CD14-positive monocyte (primary cell): ENCODE measurements around the gene FRMD4A. TPM values are rescaled to one million over a fixed set of nuclear protein-coding genes. Genes with fewer than 3 reads are reported as not detected.

Experiments
- DNase-seq, 3 donors: peaks; one replicate each; pipeline ENCODE4 v3.0.0-alpha.2; 2011 to 2022
- H2AFZ ChIP-seq: 2 replicates; pipeline ENCODE4 v1.6.0; 2012; ENCODE audit warnings: mild to moderate bottlenecking, low read depth, low read length, inconsistent platforms; ENCODE audit not compliant: insufficient read depth, poor library complexity, severe bottlenecking
- H3K27ac ChIP-seq, 2 donors: 1 replicate in 1 of 2; 2 replicates in 1 of 2; pipeline ENCODE4 v1.5.1; 2012 to 2013; ENCODE audit warnings: low read length in 2 of 2, control low read depth in 1 of 2, inconsistent platforms in 1 of 2, low read depth in 1 of 2, mild to moderate bottlenecking in 1 of 2
- H3K27me3 ChIP-seq, 2 donors: one replicate each; pipeline versions ENCODE4 v1.6.0 to v1.6.1; 2011 to 2013; ENCODE audit warnings: low read length in 2 of 2; ENCODE audit not compliant: control insufficient read depth in 2 of 2, insufficient read depth in 2 of 2
- H3K36me3 ChIP-seq, 2 donors: replicated peaks in 1 of 2; 1 replicate in 1 of 2; 2 replicates in 1 of 2; pipeline versions ENCODE4 v1.5.1 to v1.6.1; 2012 to 2013; ENCODE audit warnings: low read length in 2 of 2, control low read depth in 1 of 2, inconsistent platforms in 1 of 2, mild to moderate bottlenecking in 1 of 2; ENCODE audit not compliant: insufficient read depth in 2 of 2, control insufficient read depth in 1 of 2
- H3K4me1 ChIP-seq, 2 donors: 1 replicate in 1 of 2; 2 replicates in 1 of 2; pipeline versions ENCODE4 v1.5.1 to v1.6.1; 2012 to 2013; ENCODE audit warnings: low read length in 2 of 2, control low read depth in 1 of 2, inconsistent platforms in 1 of 2, mild to moderate bottlenecking in 1 of 2, moderate library complexity in 1 of 2; ENCODE audit not compliant: insufficient read depth in 2 of 2, control insufficient read depth in 1 of 2
- H3K4me2 ChIP-seq: replicated peaks from 2 replicates; pipeline ENCODE3; 2012; ENCODE audit warnings: low read length, moderate library complexity, mild to moderate bottlenecking; ENCODE audit not compliant: poor library complexity, severe bottlenecking; ENCODE audit errors: extremely low read depth
- H3K4me3 ChIP-seq, 3 experiments: fragments of 200-600 bp in 1 of 3; sonication (generic) in 1 of 3; replicated peaks in 1 of 3; 1 replicate in 2 of 3; 2 replicates in 1 of 3; pipeline ENCODE4 v1.5.1; 2011 to 2013; ENCODE audit warnings: low read length in 3 of 3, mild to moderate bottlenecking in 3 of 3, control low read depth in 2 of 3, low read depth in 2 of 3, inconsistent platforms in 1 of 3, moderate library complexity in 1 of 3
- H3K79me2 ChIP-seq: 2 replicates; pipeline ENCODE4 v1.6.0; 2012; ENCODE audit warnings: mild to moderate bottlenecking, control low read depth, inconsistent platforms, low read length, moderate library complexity; ENCODE audit not compliant: insufficient read depth
- H3K9ac ChIP-seq: 2 replicates; pipeline ENCODE4 v1.6.0; 2017; ENCODE audit warnings: low read length, mild to moderate bottlenecking; ENCODE audit not compliant: insufficient read depth, poor library complexity, severe bottlenecking
- H3K9me3 ChIP-seq, 2 donors: replicated peaks in 1 of 2; 1 replicate in 1 of 2; 2 replicates in 1 of 2; pipeline versions ENCODE4 v1.5.1 to v1.6.1; 2012 to 2013; ENCODE audit warnings: low read length in 2 of 2, control low read depth in 1 of 2; ENCODE audit not compliant: control insufficient read depth in 1 of 2, insufficient read depth in 1 of 2
- H4K20me1 ChIP-seq: 2 replicates; pipeline ENCODE4 v1.6.0; 2012; ENCODE audit warnings: mild to moderate bottlenecking, low read length, control low read depth, moderate library complexity; ENCODE audit not compliant: insufficient read depth
- H3K27ac Mint-ChIP-seq, 7 donors: one replicate each; pipeline ENCODE4 v1.8.0; 2020; ENCODE audit warnings: mild to moderate bottlenecking in 7 of 7, mixed read lengths in 7 of 7, moderate library complexity in 6 of 7, inconsistent platforms in 2 of 7
- H3K27me3 Mint-ChIP-seq, 3 donors: one replicate each; pipeline ENCODE4 v1.8.0; 2021 to 2022; ENCODE audit warnings: low read depth in 3 of 3, mild to moderate bottlenecking in 3 of 3, mixed read lengths in 3 of 3, moderate library complexity in 3 of 3, inconsistent platforms in 1 of 3
- H3K36me3 Mint-ChIP-seq, 2 donors: one replicate each; pipeline ENCODE4 v1.8.0; 2020; ENCODE audit warnings: mixed read lengths in 2 of 2, inconsistent platforms in 1 of 2, mild to moderate bottlenecking in 1 of 2
- H3K4me1 Mint-ChIP-seq: one replicate; pipeline ENCODE4 v1.8.0; 2020; ENCODE audit warnings: mild to moderate bottlenecking, mixed read lengths
- H3K4me3 Mint-ChIP-seq, 2 donors: one replicate each; pipeline ENCODE4 v1.8.0; 2020; ENCODE audit warnings: mild to moderate bottlenecking in 2 of 2, mixed read lengths in 2 of 2, moderate library complexity in 1 of 2
- H3K9me3 Mint-ChIP-seq, 7 donors: one replicate each; pipeline ENCODE4 v1.8.0; 2020 to 2022; ENCODE audit warnings: mixed read lengths in 7 of 7, mild to moderate bottlenecking in 6 of 7, moderate library complexity in 6 of 7, inconsistent platforms in 2 of 7
- CTCF ChIP-seq: fragments of 200-600 bp; IDR thresholded peaks from one replicate; pipeline ENCODE4 v1.8.0; 2022; ENCODE audit warnings: antibody characterized with exemption, mild to moderate bottlenecking
- whole genome bisulfite sequencing: methylation state at CpG from one replicate; pipeline ENCODE4 v1.1.5; 2013; ENCODE audit warnings: missing lambda C conversion rate; ENCODE audit not compliant: insufficient coverage; 5-methylcytosine and 5-hydroxymethylcytosine counted together
- intact Hi-C, 2 donors: fragments of 100-400 bp; cut with micrococcal nuclease; formaldehyde crosslinking; loops; one replicate each; pipeline versions ENCODE4 v1.15.0 to v1.15.1; 2023
- polyA plus RNA-seq, 3 donors: library from polyadenylated mRNA; depleted of rRNA in 1 of 3; unstranded in 2 of 3; stranded (reverse) in 1 of 3; fragments of 300-500 nt in 2 of 3; fragments of >200 nt in 1 of 3; fragmentation: Illumina TruSeq in 2 of 3; gene quantifications; 1 replicate in 2 of 3; 2 replicates in 1 of 3; pipeline ENCODE4 v1.2.3, GENCODE V29; 2012 to 2021

FRMD4A gene
- polyA plus RNA-seq, 3 donors: 0.12 TPM; not detected in 2

DNA sequence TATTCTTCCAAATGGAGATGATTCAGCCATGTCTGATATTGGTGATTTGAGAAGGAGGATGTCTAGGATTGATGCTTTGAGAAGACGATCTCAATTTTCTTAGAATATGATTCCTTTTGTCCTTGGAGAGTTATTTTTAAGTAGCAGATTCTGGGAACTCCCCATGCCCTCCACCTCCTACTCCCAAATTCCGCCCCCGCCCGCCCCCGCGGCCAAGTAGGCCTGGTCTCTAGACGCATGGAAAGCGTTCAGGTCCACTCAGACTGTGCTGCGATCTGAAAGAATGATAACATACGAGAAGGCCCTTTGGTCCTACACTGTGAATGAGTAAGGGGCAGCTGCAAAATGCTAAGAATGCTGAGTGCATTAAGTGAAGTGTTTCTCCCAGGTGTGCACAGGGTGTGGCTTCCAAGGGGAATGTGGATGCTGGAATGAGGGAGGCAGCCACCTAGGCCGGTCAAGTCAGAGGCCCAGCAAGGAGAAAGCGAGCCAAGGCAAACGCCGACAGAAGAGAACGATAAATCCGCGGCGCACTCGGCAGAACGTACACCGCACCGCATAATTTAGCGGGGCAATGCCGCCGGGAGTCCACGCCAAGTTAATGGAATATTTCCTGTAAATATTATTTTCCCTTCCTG is 601.7 kb downstream of the FRMD4A start:
- WGBS: 100% methylated on average over 3 of the region's 26 CpGs
- H3K4me3 Mint-ChIP-seq: no peak overlapping the region
- no peaks in the 10 kb centered on the region for H3K4me1 ChIP-seq

DNA sequence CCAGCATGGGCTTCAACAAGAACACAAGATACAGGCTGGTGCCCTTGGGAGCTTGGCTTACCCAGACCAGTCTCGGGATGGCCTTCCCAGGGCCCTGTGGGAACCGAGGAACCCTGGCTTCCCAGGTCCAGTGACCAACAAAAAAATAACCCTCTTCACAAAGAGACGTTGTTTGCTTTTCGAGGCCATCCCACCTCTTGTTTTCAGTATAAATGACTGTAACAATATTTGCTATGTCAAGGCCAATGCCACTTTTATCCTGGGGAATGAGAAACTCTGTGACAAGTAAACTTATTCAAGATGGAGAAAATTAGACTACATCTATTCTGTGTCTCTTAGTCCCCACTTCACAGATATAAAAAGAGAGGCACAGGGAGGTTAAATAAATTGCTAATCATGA is 605.1 kb downstream of the FRMD4A start:
- Mint-ChIP-seq H3K9me3 (peaks cover 0 to 2% (median under 1%) of the 10 kb centered on the region in 7 donors), H3K4me1 (no peaks in the 10 kb centered on the region), H3K4me3 (no peak overlapping the region), H3K36me3 (no peaks in the 10 kb centered on the region), H3K27me3 (peaks cover 0 to 5% (median 3%) of the 10 kb centered on the region in 3 donors), H3K27ac (no peak overlapping the region)
- intact Hi-C loops: no loop called here
- Histone ChIP-seq H3K27me3 (no peaks in the 10 kb centered on the region), H3K9ac (no peak overlapping the region), H3K36me3 (no peaks in the 10 kb centered on the region), H2AFZ (no peak overlapping the region), H4K20me1 (no peaks in the 10 kb centered on the region), H3K4me3 (no peak overlapping the region), H3K27ac (no peak overlapping the region), H3K4me1 (no peaks in the 10 kb centered on the region), H3K4me2 (no peak overlapping the region), H3K79me2 (no peaks in the 10 kb centered on the region), H3K9me3 (no peaks in the 10 kb centered on the region)
- WGBS: no CpG with 5 or more reads among the region's 4 CpGs
- TF ChIP-seq CTCF: no peak
- DNase-seq: no peak

More for the DNA sequence above, 601.7 kb downstream of the FRMD4A start:
- Histone ChIP-seq H3K9ac (no peak overlapping the region), H3K27me3 (no peaks in the 10 kb centered on the region), H3K79me2 (no peaks in the 10 kb centered on the region), H3K4me2 (no peak overlapping the region), H3K4me3 (no peak overlapping the region), H3K27ac (no peak overlapping the region), H4K20me1 (no peaks in the 10 kb centered on the region), H3K9me3 (no peaks in the 10 kb centered on the region), H3K36me3 (no peaks in the 10 kb centered on the region), H2AFZ (no peak overlapping the region)
- H3K27me3 Mint-ChIP-seq: peaks cover 2 to 7% (median 5%) of the 10 kb centered on the region in 3 donors
- no peak overlapping the region for H3K27ac Mint-ChIP-seq
- TF ChIP-seq CTCF: no peak
- no peaks in the 10 kb centered on the region for H3K9me3 Mint-ChIP-seq
- no peaks in the 10 kb centered on the region for H3K36me3 Mint-ChIP-seq
- H3K4me1 Mint-ChIP-seq: peaks cover 3% of the 10 kb centered on the region
- intact Hi-C loops: no loop called here
- DNase-seq: no peak
